ENCODE results near the gene UBALD2.

UBALD2 gene

DNA sequence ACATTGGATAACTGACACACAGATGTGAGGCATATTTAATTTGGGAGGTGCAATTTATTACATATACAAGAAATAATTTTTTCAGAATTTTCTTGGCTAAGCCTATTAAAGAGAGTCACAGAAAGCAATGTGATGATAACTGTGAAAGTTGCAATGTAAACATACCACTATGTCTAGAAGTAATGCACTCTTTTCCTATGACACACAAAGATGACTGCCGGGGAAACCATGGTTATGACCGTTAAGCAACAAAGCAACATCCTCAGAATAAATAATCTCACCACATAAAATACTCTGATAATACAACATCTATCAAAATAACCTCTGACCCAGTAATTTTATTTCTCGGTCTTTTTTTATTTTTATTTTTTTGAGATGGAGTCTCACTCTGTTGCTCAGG is 53.4 kb downstream of the UBALD2 start:
- no peaks in the 10 kb centered on the region for H3K27me3 ChIP-seq
- peaks cover 15 to 76% (median 21%) of the 10 kb centered on the region in 3 donors for H3K36me3 ChIP-seq
- DNase-seq, result no peak
- intact Hi-C loops (cut with DNase I; ENCODE audit: low total_unique reads), result no loop called here
- no peaks in the 10 kb centered on the region for H3K4me1 ChIP-seq
- H3K9me3 ChIP-seq, result no peaks in the 10 kb centered on the region
- TF ChIP-seq, protein P1, sequence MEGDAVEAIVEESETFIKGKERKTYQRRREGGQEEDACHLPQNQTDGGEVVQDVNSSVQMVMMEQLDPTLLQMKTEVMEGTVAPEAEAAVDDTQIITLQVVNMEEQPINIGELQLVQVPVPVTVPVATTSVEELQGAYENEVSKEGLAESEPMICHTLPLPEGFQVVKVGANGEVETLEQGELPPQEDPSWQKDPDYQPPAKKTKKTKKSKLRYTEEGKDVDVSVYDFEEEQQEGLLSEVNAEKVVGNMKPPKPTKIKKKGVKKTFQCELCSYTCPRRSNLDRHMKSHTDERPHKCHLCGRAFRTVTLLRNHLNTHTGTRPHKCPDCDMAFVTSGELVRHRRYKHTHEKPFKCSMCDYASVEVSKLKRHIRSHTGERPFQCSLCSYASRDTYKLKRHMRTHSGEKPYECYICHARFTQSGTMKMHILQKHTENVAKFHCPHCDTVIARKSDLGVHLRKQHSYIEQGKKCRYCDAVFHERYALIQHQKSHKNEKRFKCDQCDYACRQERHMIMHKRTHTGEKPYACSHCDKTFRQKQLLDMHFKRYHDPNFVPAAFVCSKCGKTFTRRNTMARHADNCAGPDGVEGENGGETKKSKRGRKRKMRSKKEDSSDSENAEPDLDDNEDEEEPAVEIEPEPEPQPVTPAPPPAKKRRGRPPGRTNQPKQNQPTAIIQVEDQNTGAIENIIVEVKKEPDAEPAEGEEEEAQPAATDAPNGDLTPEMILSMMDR (IDR thresholded peaks at IDR 0.05), result no peak
- no peak overlapping the region for H3K27ac ChIP-seq
- H3K4me3 ChIP-seq, result no peak overlapping the region
